ENCODE data around the gene SCO2. TPM values are rescaled to one million over a fixed set of nuclear protein-coding genes. Genes with fewer than 3 reads are reported as not detected.
A peak's percentile ranks its signal among the peaks of the same experiment; 100 is the strongest.
"Not testable (repeated sequence)": the region's sequence is repeated elsewhere in the genome, so short reads cannot be mapped to it uniquely, and the experiment has no call there.

SCO2 gene
- total and polyA plus RNA-seq, 4 donors: 0.40 to 7.3 (median 3.9) TPM

- H3K27me3 ChIP-seq (ENCODE audit: control insufficient read depth, insufficient read depth, low read length): peaks cover 57% of the 10 kb centered on the region
- no peaks in the 10 kb centered on the region for H3K9me3 ChIP-seq (ENCODE audit: control insufficient read depth, insufficient read depth, low read length)
- H3K36me3 ChIP-seq (ENCODE audit: control insufficient read depth, insufficient read depth, low read length): no peaks in the 10 kb centered on the region
- H3K4me1 ChIP-seq (ENCODE audit: control insufficient read depth, insufficient read depth, low read length): peaks cover 11% of the 10 kb centered on the region
- WGBS (ENCODE audit: insufficient coverage): 4% methylated on average over 51 of the region's 52 CpGs
- DNase-seq (ENCODE audit: low read depth in 4 of 6, low spot score in 6 of 6): peak in 2 of 6 donors; percentile 71 to 77
- no peak overlapping the region for H3K4me3 ChIP-seq (ENCODE audit: low read depth, low read length)
- H3K27ac ChIP-seq (ENCODE audit: low read depth, low read length): no peak overlapping the region
These were observed 18.8 kb upstream of the SCO2 start for GRCh38 chr22:50544078-50544745.

GRCh38 chr22:50542416-50542927, 17.1 kb upstream of the SCO2 start:
- no peak overlapping the region for H3K27ac ChIP-seq (ENCODE audit: low read depth, low read length)
- peaks cover 11% of the 10 kb centered on the region for H3K4me1 ChIP-seq (ENCODE audit: control insufficient read depth, insufficient read depth, low read length)
- H3K4me3 ChIP-seq (ENCODE audit: low read depth, low read length): no peak overlapping the region
- H3K27me3 ChIP-seq (ENCODE audit: control insufficient read depth, insufficient read depth, low read length): peaks cover 45% of the 10 kb centered on the region
- DNase-seq (ENCODE audit: low read depth in 4 of 6, low spot score in 6 of 6): no peak
- H3K36me3 ChIP-seq (ENCODE audit: control insufficient read depth, insufficient read depth, low read length): no peaks in the 10 kb centered on the region
- WGBS (ENCODE audit: insufficient coverage): 92% methylated on average over 15 of the region's 19 CpGs
- H3K9me3 ChIP-seq (ENCODE audit: control insufficient read depth, insufficient read depth, low read length): no peaks in the 10 kb centered on the region

GRCh38 chr22:50541667-50542026, 16.2 kb upstream of the SCO2 start:
- DNase-seq (ENCODE audit: low read depth in 4 of 6, low spot score in 6 of 6); H3K27ac ChIP-seq (ENCODE audit: low read depth, low read length); H3K4me3 ChIP-seq (ENCODE audit: low read depth, low read length); H3K36me3 ChIP-seq (ENCODE audit: control insufficient read depth, insufficient read depth, low read length); H3K9me3 ChIP-seq (ENCODE audit: control insufficient read depth, insufficient read depth, low read length): not testable (repeated sequence)
- WGBS (ENCODE audit: insufficient coverage): 67% methylated on average over 2 of the region's 5 CpGs
- Histone ChIP-seq H3K4me1 (ENCODE audit: control insufficient read depth, insufficient read depth, low read length) (peaks cover 11% of the 10 kb centered on the region), H3K27me3 (ENCODE audit: control insufficient read depth, insufficient read depth, low read length) (peaks cover 42% of the 10 kb centered on the region)

- peaks cover 32% of the 10 kb centered on the region for H3K27me3 ChIP-seq (ENCODE audit: control insufficient read depth, insufficient read depth, low read length)
- 92% methylated on average over 9 of the region's 10 CpGs for WGBS (ENCODE audit: insufficient coverage)
These were observed 15.0 kb upstream of the SCO2 start for GRCh38 chr22:50540381-50540780.

GRCh38 chr22:50537765-50538164, 12.4 kb upstream of the SCO2 start:
- no peaks in the 10 kb centered on the region for H3K9me3 ChIP-seq (ENCODE audit: control insufficient read depth, insufficient read depth, low read length)
- no peak overlapping the region for H3K27ac ChIP-seq (ENCODE audit: low read depth, low read length)
- H3K4me1 ChIP-seq (ENCODE audit: control insufficient read depth, insufficient read depth, low read length): no peaks in the 10 kb centered on the region
- H3K4me3 ChIP-seq (ENCODE audit: low read depth, low read length): no peak overlapping the region
- H3K36me3 ChIP-seq (ENCODE audit: control insufficient read depth, insufficient read depth, low read length): no peaks in the 10 kb centered on the region
- no peak for DNase-seq (ENCODE audit: low read depth in 4 of 6, low spot score in 6 of 6)
- WGBS (ENCODE audit: insufficient coverage): 80% methylated on average over 13 of the region's 13 CpGs
- H3K27me3 ChIP-seq (ENCODE audit: control insufficient read depth, insufficient read depth, low read length): peaks cover 32% of the 10 kb centered on the region

More at GRCh38 chr22:50540381-50540780, 15.0 kb upstream of the SCO2 start:
- DNase-seq (ENCODE audit: low read depth in 4 of 6, low spot score in 6 of 6): no peak
- Histone ChIP-seq H3K4me1 (ENCODE audit: control insufficient read depth, insufficient read depth, low read length) (peaks cover 11% of the 10 kb centered on the region), H3K9me3 (ENCODE audit: control insufficient read depth, insufficient read depth, low read length) (no peaks in the 10 kb centered on the region), H3K36me3 (ENCODE audit: control insufficient read depth, insufficient read depth, low read length) (no peaks in the 10 kb centered on the region), H3K27ac (ENCODE audit: low read depth, low read length) (no peak overlapping the region), H3K4me3 (ENCODE audit: low read depth, low read length) (no peak overlapping the region)

GRCh38 chr22:50536226-50536625, 10.8 kb upstream of the SCO2 start:
- Histone ChIP-seq H3K4me3 (ENCODE audit: low read depth, low read length) (no peak overlapping the region), H3K27ac (ENCODE audit: low read depth, low read length) (no peak overlapping the region), H3K9me3 (ENCODE audit: control insufficient read depth, insufficient read depth, low read length) (no peaks in the 10 kb centered on the region), H3K4me1 (ENCODE audit: control insufficient read depth, insufficient read depth, low read length) (peaks cover 14% of the 10 kb centered on the region), H3K27me3 (ENCODE audit: control insufficient read depth, insufficient read depth, low read length) (peaks cover 42% of the 10 kb centered on the region), H3K36me3 (ENCODE audit: control insufficient read depth, insufficient read depth, low read length) (no peaks in the 10 kb centered on the region)
- no peak for DNase-seq (ENCODE audit: low read depth in 4 of 6, low spot score in 6 of 6)
- WGBS (ENCODE audit: insufficient coverage): 100% methylated on average over 1 of the region's 3 CpGs

- Histone ChIP-seq H3K27ac (ENCODE audit: low read depth, low read length) (no peak overlapping the region), H3K4me1 (ENCODE audit: control insufficient read depth, insufficient read depth, low read length) (peaks cover 25% of the 10 kb centered on the region), H3K4me3 (ENCODE audit: low read depth, low read length) (no peak overlapping the region), H3K27me3 (ENCODE audit: control insufficient read depth, insufficient read depth, low read length) (peaks cover 53% of the 10 kb centered on the region), H3K9me3 (ENCODE audit: control insufficient read depth, insufficient read depth, low read length) (no peaks in the 10 kb centered on the region), H3K36me3 (ENCODE audit: control insufficient read depth, insufficient read depth, low read length) (no peaks in the 10 kb centered on the region)
- DNase-seq (ENCODE audit: low read depth in 4 of 6, low spot score in 6 of 6): no peak
- no CpG with 5 or more reads among the region's 8 CpGs for WGBS (ENCODE audit: insufficient coverage)
These were observed 9.7 kb upstream of the SCO2 start for GRCh38 chr22:50535113-50535512.

GRCh38 chr22:50533856-50534711, 8.7 kb upstream of the SCO2 start:
- H3K27ac ChIP-seq (ENCODE audit: low read depth, low read length): not testable (repeated sequence)

GRCh38 chr22:50532824-50533796, 7.7 kb upstream of the SCO2 start:
- Histone ChIP-seq H3K4me1 (ENCODE audit: control insufficient read depth, insufficient read depth, low read length) (peaks cover 34% of the 10 kb centered on the region), H3K27me3 (ENCODE audit: control insufficient read depth, insufficient read depth, low read length) (peaks cover 64% of the 10 kb centered on the region), H3K4me3 (ENCODE audit: low read depth, low read length) (no peak overlapping the region), H3K27ac (ENCODE audit: low read depth, low read length) (no peak overlapping the region), H3K9me3 (ENCODE audit: control insufficient read depth, insufficient read depth, low read length) (no peaks in the 10 kb centered on the region), H3K36me3 (ENCODE audit: control insufficient read depth, insufficient read depth, low read length) (peaks cover 2% of the 10 kb centered on the region)
- DNase-seq (ENCODE audit: low read depth in 4 of 6, low spot score in 6 of 6): no peak
- WGBS (ENCODE audit: insufficient coverage): 76% methylated on average over 12 of the region's 19 CpGs

More at GRCh38 chr22:50533856-50534711, 8.7 kb upstream of the SCO2 start:
- not testable (repeated sequence) for DNase-seq (ENCODE audit: low read depth in 4 of 6, low spot score in 6 of 6); H3K4me3 ChIP-seq (ENCODE audit: low read depth, low read length); H3K36me3 ChIP-seq (ENCODE audit: control insufficient read depth, insufficient read depth, low read length); H3K9me3 ChIP-seq (ENCODE audit: control insufficient read depth, insufficient read depth, low read length)
- peaks cover 61% of the 10 kb centered on the region for H3K27me3 ChIP-seq (ENCODE audit: control insufficient read depth, insufficient read depth, low read length)
- H3K4me1 ChIP-seq (ENCODE audit: control insufficient read depth, insufficient read depth, low read length): peaks cover 32% of the 10 kb centered on the region
- WGBS (ENCODE audit: insufficient coverage): 57% methylated on average over 8 of the region's 21 CpGs
